ENCODE data around the gene IGFL1.

- TF ChIP-seq CTCF (IDR thresholded peaks at IDR 0.05; ENCODE audit: control extremely low read depth in 1 of 3, insufficient read depth in 1 of 3, low read depth in 1 of 3, low read length in 3 of 3) = no peak
- TF ChIP-seq EZH2 (IDR thresholded peaks at IDR 0.05; ENCODE audit: low read depth, low read length, severe bottlenecking) = no peak
- no peak for TF ChIP-seq POLR2AphosphoS5 (IDR thresholded peaks at IDR 0.05; ENCODE audit: low read depth, low read length)
- TF ChIP-seq SUZ12 (IDR thresholded peaks at IDR 0.05; ENCODE audit: low read length) = no peak
- no peak for TF ChIP-seq ATF2 (IDR thresholded peaks at IDR 0.05; ENCODE audit: low read length)
- TF ChIP-seq TEAD4 (IDR thresholded peaks at IDR 0.05; ENCODE audit: low read depth, low read length) = peak; percentile 84
- no peak for TF ChIP-seq EP300 (IDR thresholded peaks at IDR 0.05; ENCODE audit: borderline replicate concordance in 1 of 2, low read depth in 2 of 2, low read length in 2 of 2)
- TF ChIP-seq MAFK (IDR thresholded peaks at IDR 0.05; ENCODE audit: low read depth, low read length) = peak; percentile 30; the same call in 1 of the 2 replicates
- TF ChIP-seq JUND (IDR thresholded peaks at IDR 0.05; ENCODE audit: low read length) = no peak
Measured at GRCh38 chr19:46221981-46222610, 7.4 kb upstream of the IGFL1 start.

Data from H1 (cell line).